GM21360 (cell line): ENCODE data around the gene MYO10.
"Not testable (repeated sequence)": the region's sequence is repeated elsewhere in the genome, so short reads cannot be mapped to it uniquely, and the experiment has no call there.

Experiments
- ATAC-seq: cut with Tn5 transposase; IDR thresholded peaks from one replicate; pipeline ENCODE4 v1.9.1; 2021; ENCODE audit warnings: mild to moderate bottlenecking, moderate library complexity; ENCODE audit not compliant: unreplicated experiment

The MYO10 gene

DNA sequence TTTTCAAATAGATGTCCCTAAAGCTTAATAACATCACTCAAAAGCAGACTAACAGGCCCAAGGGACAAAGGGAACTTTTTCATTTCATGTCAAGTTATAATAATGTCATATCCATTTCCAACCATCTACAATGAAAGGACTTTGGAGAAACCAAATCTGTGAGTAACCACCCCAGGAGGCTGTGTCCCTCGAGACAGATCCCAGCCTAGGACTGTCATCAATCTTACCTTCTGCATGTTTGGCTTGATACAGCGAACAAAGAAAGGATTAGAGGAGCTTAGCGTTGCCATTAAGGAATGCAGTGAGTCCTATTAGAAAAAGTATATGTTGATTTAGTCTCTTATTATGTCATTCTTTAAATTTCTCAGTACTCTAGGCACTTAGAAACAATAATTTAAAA, 181.5 kb downstream of the MYO10 start:
- no peak for ATAC-seq

DNA sequence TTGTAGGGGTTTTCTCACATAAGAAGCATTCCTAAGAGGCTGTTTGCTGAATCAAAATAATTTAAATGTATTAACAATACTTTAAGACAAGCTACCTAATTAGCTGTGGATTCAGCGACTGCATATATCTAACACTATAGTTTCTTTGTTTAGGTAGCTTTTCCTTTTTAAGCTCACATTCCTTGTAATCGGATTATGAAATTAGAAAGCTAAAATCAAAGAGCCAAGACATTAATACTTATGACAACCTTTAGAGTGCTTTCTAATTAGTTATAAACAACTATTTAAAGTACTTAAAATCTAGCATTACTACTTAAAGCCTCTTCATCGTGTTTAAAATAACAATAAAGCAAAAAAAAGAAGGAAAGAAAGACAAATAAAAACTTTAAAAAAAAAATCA, 182.0 kb downstream of the MYO10 start:
- ATAC-seq = no peak

DNA sequence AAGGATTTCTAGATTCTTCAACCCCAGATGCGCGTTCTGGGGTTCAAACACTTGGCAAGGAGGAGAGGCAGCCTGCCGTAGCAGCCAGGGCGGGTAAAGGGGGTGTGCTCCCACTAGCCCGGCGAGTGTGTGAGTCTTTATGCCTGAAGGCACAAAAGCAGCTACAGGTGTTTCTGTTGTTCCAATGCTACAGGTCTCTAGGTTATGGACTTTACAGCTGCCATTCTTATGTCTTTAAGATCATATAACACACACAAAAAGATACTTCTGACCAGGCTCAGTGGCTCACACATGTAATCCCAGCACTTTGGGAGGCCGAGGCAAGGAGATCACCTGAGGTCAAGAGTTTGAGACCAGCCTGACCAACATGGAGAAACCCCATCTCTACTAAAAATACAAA, 185.6 kb downstream of the MYO10 start:
- ATAC-seq = no peak

DNA sequence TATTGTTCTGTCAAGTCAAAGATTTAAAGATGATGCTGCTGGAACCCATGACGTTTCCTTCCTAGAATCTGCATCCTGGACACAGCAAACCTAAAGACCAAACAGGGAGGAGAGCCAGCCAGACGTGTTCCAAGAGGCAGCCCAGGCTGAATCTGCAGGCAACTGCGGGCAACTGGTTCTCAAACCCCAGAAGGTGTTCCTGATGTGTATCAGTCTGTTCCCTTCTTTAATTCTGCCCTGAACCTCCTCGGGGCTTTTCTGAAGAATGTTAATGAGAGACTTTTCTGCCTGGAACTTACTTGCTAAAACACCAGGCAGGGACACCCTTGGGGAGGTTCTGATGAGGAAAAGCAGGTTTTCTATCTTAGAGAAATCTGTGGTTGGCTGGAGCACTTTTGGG, 186.5 kb downstream of the MYO10 start:
- no peak for ATAC-seq

DNA sequence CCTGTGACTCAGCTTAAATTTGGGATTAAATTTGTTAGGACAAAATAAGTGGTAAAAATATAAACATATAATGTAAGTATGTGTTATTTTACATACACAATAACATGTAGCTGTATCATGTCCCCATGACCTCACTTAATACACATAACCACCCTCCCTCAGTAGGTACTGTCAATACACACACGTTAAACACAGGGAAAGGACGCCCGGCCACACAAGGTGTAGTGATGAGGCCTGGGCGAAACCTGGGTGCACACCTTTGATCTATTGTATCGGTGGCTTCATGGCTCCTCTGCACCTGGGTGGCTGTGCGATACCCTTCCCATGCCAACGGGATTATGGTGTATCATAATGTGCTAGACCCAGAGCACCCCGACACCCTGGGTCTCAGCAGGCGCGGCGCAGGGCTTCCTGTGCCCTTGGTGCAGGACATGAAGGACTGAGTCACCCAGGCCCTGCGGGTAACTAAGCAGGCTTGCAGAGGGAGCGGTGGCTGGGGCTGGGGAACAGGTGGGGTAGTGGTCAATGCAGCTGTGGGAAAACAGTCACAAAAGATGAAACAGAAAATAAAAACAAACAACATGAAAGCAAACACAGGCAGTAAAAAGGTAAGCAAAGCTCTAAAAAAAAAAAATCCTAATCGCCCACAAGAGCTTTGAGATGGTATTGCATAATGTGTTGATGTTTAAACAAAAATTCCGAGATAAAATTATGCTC, 191.8 kb downstream of the MYO10 start:
- ATAC-seq = no peak

DNA sequence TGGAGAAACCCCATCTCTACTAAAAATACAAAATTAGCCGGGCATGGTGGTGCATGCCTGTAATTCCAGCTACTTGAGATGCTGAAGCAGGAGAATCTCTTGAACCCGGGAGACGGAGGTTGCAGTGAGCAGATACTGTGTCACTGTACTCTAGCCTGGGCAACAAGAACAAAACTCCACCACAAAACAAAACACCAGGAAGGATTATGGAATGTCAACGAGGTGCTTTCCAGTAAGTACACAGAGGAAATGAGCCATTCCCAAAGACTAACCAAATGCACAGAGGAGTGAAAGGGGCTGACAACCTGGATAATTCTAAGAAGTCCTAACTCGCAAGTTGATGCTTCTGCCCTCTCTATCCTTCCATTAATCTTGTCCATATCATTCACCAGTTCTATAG, 193.2 kb downstream of the MYO10 start:
- no peak for ATAC-seq

DNA sequence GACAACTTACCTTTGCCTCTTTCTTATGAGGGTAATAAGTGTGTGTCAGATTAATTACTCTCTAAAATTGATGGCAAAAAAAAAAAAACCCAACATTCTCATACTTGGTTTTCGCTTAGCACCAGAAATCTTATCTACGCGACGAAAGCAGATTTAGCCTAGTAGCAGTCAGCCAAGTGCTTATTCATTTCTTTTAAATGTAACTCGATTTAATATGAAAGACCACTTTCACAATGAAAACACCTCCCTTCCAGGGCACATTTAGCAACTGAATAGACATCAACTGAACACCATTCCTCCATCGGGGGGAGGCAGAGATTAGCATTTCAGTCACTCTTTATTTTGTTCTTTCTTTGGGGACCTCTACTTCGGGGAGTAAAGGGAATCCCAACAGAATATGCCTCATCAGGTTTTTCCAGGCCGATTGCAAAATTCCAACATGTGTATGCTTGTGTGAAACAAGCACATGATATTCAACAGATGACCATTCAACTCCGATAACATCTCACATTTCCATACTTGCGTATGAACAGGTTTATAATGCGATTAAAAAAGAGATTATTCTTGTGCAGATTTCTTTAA, 195.2 kb downstream of the MYO10 start:
- ATAC-seq = no peak

DNA sequence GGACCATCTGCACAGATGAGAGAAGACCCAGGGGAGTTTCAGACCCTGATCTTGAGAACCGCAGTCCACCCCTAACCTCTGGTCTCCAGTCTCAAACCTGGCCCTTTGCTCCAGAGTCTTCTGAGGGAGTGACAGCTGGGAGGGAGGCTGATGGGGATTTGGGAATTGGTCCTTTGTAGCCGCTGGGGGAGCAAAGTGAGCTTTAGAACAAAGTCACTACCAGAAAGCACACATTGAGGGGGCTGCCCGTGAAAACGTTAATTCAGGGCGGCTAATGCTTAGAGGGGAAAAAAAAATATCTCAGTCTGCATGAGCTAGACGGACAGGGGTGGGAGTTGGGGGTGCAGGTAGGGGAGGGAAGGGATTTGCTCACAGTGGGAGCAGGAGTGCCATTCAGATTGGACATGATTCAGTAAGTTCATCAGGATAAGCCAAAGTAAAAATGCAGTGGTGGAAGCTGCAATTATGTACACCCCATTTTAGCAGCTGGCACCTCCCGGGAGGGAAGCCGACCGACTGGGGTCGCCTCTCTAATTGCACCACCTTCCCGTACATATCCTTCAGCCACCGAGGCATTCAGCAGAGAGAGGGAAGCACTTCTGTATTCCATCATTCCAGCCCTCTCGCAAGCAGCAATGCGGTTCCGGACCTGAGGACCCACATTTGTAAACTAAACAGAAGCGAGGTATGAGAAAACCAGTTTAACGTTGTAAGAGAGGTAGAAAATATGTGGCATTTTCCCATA, 195.8 kb downstream of the MYO10 start:
- ATAC-seq = no peak

DNA sequence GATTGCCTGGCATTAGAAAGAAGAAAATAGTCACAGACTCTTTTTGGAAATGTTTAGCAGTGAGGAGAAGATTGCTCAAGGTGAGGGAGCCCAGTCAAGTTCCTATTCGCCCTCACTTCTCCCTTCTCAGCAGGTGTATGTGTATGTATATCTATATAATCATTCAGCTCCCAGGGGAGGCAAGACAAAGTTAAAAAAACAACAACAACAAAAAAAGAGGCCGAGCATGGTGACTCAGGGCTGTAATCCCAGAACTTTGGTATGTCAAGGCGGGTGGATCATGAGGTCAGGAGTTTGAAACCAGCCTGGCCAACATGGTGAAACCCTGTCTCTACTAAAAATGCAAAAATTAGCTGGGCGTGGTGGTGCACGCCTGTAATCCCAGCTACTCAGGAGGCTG, 197.7 kb downstream of the MYO10 start:
- not testable (repeated sequence) for ATAC-seq

DNA sequence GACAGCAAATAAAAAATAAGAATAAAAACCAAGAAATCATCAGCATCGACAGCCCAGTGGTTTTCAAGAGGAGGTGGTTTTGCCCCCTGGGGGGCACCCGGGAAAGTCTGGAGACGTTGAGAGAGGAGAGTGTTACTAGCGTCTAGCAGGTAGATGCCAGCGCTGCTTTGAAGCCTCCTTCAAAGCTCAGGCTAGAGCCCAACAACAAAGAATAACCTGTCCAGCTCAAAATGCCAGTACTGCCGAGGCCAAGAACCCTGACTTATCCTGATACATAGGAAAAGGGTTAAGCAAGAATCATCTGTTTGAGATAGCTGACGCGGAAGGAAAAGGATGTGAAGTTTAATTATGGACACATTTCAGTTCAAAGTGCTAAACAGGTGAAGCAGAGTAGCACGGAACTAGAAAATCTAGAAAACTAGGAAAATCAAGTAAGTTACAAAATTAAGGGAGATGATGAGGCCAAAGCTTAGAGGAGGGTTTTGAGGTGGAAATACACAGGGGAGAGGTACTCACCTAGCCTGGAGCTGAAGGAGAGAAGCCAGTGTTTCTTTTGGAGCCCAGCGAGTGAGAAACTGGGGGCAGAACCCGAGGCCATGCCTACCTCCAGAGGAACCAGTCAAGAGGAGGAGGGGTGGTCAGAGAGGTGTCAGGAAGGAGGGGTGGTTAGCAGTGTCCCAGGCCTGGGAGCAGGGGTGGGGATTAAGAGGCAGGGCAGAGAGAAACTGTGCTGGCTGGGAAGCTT, 198.3 kb downstream of the MYO10 start:
- ATAC-seq = no peak

DNA sequence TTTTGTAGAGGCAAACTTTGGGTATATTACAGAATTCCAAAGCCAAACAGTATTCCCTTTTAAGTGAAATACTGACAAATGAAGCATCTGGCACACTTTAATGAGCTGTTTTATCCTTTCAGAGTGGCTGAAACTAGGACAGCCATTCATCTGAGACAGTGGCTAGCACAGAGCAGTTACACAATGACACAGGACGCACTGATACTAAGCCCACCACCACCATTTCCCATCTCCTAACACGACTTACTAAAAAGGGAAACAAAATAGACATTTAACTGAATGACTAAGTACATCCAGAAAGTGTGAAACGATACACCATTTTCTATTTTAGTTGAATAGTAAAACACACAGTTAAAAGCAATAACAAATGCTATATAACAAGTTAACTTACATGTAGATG, 198.9 kb downstream of the MYO10 start:
- no peak for ATAC-seq

DNA sequence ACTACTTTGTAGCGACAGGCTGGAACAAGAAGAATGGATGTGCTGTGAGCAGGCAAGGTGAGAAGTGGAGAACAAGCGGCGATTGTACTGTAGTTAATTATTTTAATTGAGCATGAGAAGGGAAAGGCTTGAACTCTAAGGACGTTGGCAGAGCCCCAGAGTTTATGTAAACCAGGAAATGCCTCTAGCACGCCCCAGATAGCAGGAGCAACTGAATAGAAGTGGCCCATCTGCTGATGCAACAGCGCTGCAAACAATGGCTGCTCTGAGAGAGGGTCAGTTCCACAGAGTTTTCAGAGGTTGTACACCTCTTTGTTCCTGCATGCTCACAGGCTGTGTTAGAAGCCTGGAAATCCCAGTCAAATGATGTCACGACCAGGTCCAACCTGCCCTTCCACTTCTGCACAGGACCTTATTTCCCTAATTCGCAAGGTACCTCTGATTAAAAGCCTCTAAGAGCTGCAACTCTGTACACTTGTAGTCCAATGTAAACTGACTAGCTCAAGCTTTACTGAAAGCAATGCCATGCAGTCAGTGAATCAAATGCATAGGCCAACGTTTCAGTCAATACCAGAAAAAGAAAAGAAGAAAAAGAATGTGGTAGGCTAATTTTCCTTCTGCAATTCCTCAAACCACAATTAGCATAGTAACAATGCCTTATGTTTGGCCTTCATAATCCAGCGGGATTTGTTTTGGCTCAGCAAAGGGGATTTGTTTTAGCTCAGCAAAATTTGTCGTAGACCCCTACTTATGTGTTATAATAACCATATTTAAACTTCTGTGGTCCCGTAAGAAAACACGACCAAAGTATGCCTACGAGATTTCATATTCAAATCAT, 199.7 kb downstream of the MYO10 start:
- ATAC-seq = no peak

DNA sequence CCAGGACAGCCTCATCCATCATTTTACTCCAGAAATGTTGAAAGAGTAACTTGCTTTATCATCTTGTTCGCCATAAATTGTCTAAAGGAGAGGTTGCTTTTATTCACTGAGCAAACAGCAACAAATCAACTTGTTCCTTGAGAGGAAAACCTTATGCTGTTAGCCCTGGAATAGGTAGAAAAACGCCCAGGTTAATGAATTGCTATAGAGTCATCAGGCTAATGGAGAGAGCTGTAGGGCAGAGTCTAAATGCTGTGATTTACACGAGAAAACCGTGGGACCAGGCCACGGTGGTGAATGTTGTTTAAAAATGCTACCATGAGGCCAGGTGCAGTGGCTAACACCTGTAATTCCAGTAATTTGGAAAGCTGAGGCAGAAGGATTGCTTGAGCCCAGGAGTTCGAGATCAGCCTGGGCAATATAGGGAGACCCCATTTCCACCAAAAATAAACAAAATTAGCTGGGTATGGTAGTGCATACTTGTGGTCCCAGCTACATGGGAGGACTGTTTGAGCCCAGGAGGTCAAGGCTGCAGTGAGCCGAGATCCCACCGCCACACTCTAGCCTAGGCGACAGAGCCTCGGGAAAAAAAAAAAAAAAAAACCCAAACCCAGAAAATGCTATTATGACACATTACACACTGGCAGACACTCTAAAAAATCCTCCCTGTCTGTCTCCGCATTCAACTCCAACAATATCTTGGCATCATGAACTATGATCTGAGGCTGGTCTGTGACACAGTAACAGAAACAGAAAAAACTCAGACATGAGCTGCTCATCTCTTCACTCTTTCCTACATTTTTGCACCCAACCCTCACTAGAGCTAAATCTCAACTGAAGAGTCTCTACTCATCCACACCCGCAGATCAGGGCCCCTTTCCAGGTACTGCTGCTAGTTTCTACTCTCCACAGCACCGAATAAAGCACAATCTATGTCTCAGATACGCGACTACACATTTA, 200.7 kb downstream of the MYO10 start:
- ATAC-seq = no peak

DNA sequence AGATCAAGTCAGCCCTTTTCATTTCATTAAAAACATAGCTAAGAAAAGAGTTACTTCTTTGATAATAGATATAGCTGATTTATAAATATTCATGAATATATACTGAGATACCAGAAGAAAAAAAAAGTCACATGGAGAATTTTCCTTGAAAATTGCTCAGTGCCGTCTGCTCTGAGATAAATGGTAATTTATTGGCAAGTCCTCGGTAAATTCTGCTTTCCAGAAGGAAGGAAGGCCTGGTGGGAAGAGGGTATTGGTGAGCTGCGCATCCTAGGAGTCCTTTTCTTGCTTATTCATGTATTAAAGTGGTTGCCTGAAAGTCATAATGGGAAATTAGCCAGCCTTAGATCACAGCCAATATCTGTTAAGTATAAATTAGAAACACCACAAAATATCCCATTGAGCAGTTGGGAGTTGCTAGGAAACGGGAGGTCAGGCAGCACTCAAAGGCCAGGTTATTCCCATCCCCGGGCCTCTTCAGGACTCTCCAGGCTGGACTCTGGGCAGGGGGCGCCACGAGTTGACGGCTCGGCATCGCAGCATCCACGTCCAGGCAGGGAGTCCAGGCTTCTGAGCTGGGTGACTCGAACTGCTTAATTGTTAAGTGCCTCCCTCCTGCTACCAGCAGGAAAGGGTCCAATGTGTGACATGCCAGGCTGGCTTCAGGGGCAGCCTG, 202.6 kb downstream of the MYO10 start:
- no peak for ATAC-seq

DNA sequence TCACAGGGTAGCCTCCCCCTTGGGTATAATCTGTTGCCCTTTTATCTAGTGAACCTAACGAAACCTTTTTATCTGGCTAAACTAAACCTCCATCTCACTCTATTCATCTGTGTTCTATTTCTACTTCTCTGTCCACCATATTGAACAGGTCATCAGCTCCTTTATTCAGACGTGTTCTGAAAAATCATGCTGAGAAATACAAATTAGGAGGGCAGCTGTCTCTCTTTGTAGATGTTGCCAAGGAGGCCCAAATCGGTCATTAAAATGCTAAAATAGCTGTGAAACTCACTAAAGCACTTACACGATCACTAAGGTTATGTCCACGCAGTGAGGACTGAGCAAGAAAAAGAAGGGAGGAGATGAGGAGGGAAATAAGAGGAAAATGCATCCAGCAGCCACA, 203.7 kb downstream of the MYO10 start:
- no peak for ATAC-seq

DNA sequence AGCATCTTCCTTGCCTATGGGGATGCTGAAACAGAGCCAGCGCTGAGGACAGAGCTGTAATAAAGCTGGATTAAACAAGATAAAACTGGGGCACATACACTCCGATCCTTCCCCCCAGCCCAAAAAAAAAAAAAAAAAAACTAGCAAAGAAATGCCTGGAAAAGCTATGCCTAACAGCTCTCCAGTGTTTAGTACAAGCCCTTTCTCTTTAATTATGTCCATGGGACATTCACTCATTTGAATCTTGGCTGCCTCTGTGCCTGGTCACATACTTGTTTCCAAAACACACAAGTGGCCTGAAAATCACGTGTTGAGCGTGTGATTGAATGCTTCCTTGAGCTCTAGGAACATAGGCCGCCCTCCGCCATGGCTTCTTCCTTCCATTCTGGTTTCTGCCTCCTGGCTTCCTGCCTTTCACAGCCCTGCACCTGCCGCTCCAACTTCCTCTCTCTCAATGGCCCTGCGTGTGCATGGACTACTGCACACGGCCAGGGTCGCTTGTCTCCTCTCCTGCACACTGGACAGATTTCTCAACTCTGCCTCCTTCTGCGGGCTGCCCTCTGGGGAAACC, 208.2 kb downstream of the MYO10 start:
- no peak for ATAC-seq

DNA sequence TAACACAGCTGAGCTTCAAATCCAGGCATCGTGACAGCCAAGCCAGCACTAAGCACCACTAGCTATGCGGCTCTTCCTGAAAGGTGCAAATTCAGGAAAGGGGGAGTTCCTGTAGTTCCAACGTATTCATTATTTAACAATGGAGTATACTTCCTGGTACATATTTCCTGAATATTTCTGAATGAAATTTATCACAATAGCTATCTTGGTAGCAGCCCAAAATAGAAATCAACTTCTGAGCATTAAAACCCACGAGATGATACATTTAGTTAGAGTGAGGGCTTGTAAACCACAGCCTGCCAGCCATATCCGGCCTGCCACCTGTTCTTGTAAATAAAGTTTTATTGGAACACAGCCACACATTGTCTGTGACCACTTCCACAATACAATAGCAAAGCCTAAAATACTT, 209.5 kb downstream of the MYO10 start:
- ATAC-seq = no peak

DNA sequence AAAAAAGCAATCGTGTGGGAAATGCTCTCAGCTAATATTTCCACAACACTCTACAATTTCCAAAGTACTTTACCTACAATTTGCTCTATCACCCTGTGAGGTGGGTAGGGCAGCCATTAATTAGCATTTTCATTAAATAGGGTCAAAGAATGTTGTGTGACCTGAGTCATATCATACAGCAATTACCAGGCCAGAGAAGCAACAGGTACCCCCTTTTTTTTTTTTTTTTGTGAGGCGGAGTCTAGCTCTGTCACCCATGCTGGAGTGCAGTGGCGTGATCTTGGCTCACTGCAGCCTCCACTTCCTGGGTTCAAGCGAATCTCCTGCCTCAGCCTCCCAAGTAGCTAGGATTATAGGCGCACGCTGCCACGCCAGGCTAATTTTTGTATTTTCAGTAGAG, 210.5 kb downstream of the MYO10 start:
- no peak for ATAC-seq

DNA sequence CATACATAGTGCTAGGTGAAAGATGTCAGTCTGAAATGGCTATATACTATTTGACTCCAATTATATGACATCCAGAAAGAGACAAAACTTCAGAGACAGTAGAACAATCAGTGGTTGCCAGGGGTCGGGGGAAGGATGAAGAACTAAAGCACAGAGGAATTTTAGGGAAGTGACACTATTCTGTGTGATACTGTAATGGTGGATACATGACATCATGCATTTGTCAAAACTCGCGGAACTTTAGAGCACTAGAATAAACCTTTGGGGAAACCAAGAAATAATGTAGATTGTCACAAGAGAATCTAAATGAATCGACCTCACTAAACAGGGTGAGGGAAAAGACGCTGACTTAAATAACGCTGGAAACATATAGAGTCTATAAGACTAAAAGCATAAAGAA, 212.3 kb downstream of the MYO10 start:
- no peak for ATAC-seq
